Measurements from ENCODE around the gene DSC3. TPM values are rescaled to one million over a fixed set of nuclear protein-coding genes. Genes with fewer than 3 reads are reported as not detected.

The DSC3 gene
- total RNA-seq, 1 experiment from 2014 or later: 60.8 TPM

DNA sequence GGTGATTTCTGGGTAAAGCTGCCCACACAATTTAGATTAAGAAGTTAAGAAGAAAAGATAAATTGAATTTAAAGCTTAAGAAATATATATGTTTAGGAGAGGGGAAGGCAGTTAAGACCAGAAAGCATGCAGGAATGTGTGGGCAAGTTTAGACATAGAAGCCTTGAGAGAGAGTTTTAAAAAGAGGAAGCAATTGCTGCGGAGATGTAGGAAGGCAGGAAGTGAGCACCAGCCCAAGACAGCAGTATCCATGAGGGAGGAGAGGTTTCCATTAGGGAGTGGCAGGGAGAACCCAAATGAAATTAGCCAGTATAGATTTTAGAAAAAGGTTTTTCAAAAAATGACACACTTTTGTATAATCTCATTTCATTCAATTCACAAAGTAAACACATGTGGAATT lies 35.3 kb upstream of the DSC3 start:
- Mint-ChIP-seq H3K27me3 (ENCODE audit: insufficient read depth, unreplicated experiment) (no peaks in the 10 kb centered on the region), H3K9me3 (ENCODE audit: unreplicated experiment) (no peaks in the 10 kb centered on the region), H3K27ac (ENCODE audit: low read depth, unreplicated experiment) (no peak overlapping the region), H3K4me1 (ENCODE audit: insufficient read depth, unreplicated experiment) (no peaks in the 10 kb centered on the region), H3K36me3 (ENCODE audit: insufficient read depth, unreplicated experiment) (peaks cover 25% of the 10 kb centered on the region), H3K4me3 (ENCODE audit: unreplicated experiment) (no peak overlapping the region)
- ChIA-PET POLR2A (interaction anchor here (0.7 kb wide), 1 partner anchor 22 kb away, joined by 6 read pairs; no protein-coding TSS in a partner anchor), CTCF (no interaction called here)
- TF ChIP-seq CTCF (IDR thresholded peaks at IDR 0.05; ENCODE audit: unreplicated experiment): no peak
- DNase-seq (ENCODE audit: unreplicated experiment): no peak
- intact Hi-C loops (cut with micrococcal nuclease): no loop called here
- BruUV-seq (replicated peaks): no TSS peak

DNA sequence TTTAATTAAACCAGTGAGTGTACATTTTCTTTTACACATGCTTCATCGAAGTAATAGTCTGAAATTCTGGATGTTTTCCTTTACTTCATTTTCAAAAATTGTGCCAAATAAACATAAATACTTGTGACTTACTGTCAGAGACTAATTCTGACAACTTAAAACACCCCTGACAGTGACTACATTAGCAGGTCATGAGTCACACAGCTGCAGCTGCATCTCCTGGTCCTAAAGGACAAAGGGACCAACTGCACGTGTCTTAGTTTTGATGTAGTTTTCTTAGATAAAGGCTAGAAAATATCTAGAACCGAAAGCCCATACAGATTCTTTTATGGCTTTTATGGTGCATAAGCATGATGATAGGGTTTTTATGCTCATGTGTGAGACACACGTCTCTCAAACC lies 29.6 kb upstream of the DSC3 start:
- H3K4me1 Mint-ChIP-seq (ENCODE audit: insufficient read depth, unreplicated experiment): peaks cover 7% of the 10 kb centered on the region
- intact Hi-C loops (cut with micrococcal nuclease): no loop called here
- BruUV-seq (replicated peaks): no TSS peak
- H3K36me3 Mint-ChIP-seq (ENCODE audit: insufficient read depth, unreplicated experiment): peaks cover 37% of the 10 kb centered on the region
- DNase-seq (ENCODE audit: unreplicated experiment): no peak
- CTCF ChIA-PET: no interaction called here
- POLR2A ChIA-PET: interaction anchor here (0.7 to 1.6 kb wide), 2 partner anchors 30 to 175 kb away, joined by 3 to 12 read pairs; no protein-coding TSS in a partner anchor
- H3K27me3 Mint-ChIP-seq (ENCODE audit: insufficient read depth, unreplicated experiment): no peaks in the 10 kb centered on the region
- no peak overlapping the region for H3K4me3 Mint-ChIP-seq (ENCODE audit: unreplicated experiment)
- no peak for TF ChIP-seq CTCF (IDR thresholded peaks at IDR 0.05; ENCODE audit: unreplicated experiment)
- H3K27ac Mint-ChIP-seq (ENCODE audit: low read depth, unreplicated experiment): no peak overlapping the region
- H3K9me3 Mint-ChIP-seq (ENCODE audit: unreplicated experiment): no peaks in the 10 kb centered on the region

DNA sequence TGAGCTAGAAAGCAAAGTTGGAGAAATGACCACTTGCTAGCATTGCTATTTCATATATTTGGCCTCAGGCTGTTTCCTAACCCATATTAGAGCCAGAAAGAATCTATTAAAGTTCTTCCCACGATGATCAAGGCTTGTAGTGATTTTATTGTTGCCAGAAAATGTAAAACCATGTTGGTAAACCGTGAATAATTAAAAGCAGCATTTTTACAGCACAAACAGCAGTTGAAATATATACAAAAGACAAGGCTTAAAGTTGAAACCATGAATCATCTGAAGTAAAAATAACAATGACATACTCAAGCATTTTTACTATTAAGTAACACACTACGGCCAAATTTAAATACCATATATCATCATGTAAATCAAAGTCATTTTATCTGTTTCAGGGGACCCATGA lies 27.7 kb upstream of the DSC3 start:
- Mint-ChIP-seq H3K27me3 (ENCODE audit: insufficient read depth, unreplicated experiment) (no peaks in the 10 kb centered on the region), H3K4me3 (ENCODE audit: unreplicated experiment) (no peak overlapping the region), H3K27ac (ENCODE audit: low read depth, unreplicated experiment) (peak overlapping the region; percentile 40), H3K9me3 (ENCODE audit: unreplicated experiment) (no peaks in the 10 kb centered on the region), H3K4me1 (ENCODE audit: insufficient read depth, unreplicated experiment) (peaks cover 7% of the 10 kb centered on the region), H3K36me3 (ENCODE audit: insufficient read depth, unreplicated experiment) (peaks cover 43% of the 10 kb centered on the region)
- intact Hi-C loops (cut with micrococcal nuclease): no loop called here
- TF ChIP-seq CTCF (IDR thresholded peaks at IDR 0.05; ENCODE audit: unreplicated experiment): no peak
- DNase-seq (ENCODE audit: unreplicated experiment): peak; percentile 21
- ChIA-PET POLR2A (interaction anchor here (0.6 to 1.7 kb wide), 5 partner anchors 12 to 154 kb away, joined by 3 to 7 read pairs (median 3); partner anchors contain the start of gene DSC3), CTCF (no interaction called here)
- BruUV-seq (replicated peaks): no TSS peak

DNA sequence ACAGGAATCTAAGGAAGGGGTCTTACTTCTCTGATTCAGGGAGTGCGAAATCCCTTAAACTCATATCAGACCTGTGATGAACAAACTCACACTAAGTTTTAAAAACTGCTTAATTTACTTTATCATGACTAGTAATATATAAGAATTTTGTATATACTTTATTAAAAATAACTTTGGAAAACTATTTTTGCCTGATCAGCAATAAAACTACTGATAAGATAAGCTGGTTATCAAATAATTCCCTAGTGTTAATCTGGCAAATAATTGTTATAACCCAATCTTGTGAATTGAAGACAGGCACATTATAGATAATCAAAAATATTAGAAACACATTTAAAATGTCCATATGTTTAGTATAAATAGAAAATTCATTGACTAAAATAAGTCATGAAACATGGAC lies 23.7 kb upstream of the DSC3 start:
- BruUV-seq (replicated peaks): no TSS peak
- POLR2A ChIA-PET: interaction anchor here (0.9 to 4.2 kb wide), 2 partner anchors 23 to 32 kb away, joined by 3 to 46 read pairs; partner anchors contain the start of gene DSC3

More for the DNA sequence above, 23.7 kb upstream of the DSC3 start:
- intact Hi-C loops (cut with micrococcal nuclease): no loop called here
- Mint-ChIP-seq H3K27ac (ENCODE audit: low read depth, unreplicated experiment) (no peak overlapping the region), H3K9me3 (ENCODE audit: unreplicated experiment) (no peaks in the 10 kb centered on the region), H3K4me1 (ENCODE audit: insufficient read depth, unreplicated experiment) (peaks cover 20% of the 10 kb centered on the region), H3K4me3 (ENCODE audit: unreplicated experiment) (no peak overlapping the region), H3K27me3 (ENCODE audit: insufficient read depth, unreplicated experiment) (no peaks in the 10 kb centered on the region), H3K36me3 (ENCODE audit: insufficient read depth, unreplicated experiment) (peaks cover 35% of the 10 kb centered on the region)
- CTCF ChIA-PET: no interaction called here
- no peak for DNase-seq (ENCODE audit: unreplicated experiment)
- no peak for TF ChIP-seq CTCF (IDR thresholded peaks at IDR 0.05; ENCODE audit: unreplicated experiment)
